GM21786 (cell line): ENCODE results near the gene PCDH1.
"Not testable (repeated sequence)": the region's sequence is repeated elsewhere in the genome, so short reads cannot be mapped to it uniquely, and the experiment has no call there.

Source experiments
- ATAC-seq: cut with Tn5 transposase; IDR thresholded peaks from one replicate; pipeline ENCODE4 v1.9.1; 2021; ENCODE audit not compliant: unreplicated experiment

PCDH1 gene

GRCh38 chr5:141902015-141902814 is 24.0 kb upstream of the PCDH1 start:
- no peak for ATAC-seq

GRCh38 chr5:141898448-141899049 is 20.3 kb upstream of the PCDH1 start:
- no peak for ATAC-seq

GRCh38 chr5:141897425-141897824 is 19.2 kb upstream of the PCDH1 start:
- no peak for ATAC-seq

DNA sequence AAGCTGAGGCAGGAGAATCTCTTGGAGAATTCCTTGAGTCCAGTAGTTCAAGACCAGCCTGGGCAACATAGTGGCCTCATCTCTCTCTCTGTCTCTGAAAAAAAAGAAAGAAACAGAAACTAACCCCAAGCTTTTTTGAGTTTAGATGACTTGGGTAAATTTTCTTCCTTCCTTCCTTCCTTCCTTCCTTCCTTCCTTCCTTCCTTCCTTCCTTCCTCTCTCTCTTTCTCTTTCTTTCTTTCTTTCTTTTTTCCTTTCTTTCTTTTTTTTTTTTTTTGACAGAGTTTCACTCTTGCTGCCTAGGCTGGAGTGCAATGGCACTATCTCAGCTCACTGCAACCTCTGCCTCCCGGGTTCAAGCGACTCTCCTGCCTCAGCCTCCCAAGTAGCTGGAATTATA is 12.2 kb upstream of the PCDH1 start:
- not testable (repeated sequence) for ATAC-seq

- ATAC-seq, result no peak
Measured at GRCh38 chr5:141889282-141889871, 11.2 kb upstream of the PCDH1 start.

- no peak for ATAC-seq
Measured at GRCh38 chr5:141883892-141884318, 5.7 kb upstream of the PCDH1 start.

DNA sequence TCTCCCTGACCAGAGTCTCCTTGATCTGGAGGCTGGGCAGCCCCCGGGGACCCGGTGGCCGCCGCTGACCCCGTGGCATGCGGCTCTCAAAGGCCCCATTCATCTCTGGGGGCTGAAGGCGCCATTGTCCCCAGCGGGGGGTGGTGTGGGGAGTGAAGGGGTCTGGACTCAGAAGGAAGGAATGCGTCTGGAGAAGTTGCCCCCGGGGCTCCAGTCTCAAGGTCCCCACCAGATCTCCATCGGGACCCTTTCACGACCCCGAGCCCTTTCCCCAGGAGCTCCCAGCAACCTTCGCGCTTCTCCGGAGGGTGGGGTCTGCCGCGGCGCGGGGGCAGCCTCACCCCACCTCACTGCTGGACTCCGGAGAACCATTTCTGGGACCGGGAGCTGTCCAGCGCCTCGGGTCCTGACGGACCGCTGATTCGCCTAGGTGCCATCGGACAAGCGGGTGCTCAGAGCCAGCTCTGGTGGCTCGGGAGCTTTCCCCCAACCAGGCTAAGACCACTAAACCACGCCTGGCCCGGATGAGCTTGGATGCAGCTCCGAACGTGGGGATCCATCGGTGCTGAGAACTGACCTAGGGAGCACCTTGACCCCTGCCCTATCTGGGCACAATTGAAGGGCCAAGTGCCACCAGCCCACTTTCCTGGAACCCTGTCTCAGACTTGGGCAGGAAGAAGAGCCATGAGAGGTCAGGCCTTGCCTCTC is 5.1 kb upstream of the PCDH1 start:
- no peak for ATAC-seq

- ATAC-seq, result no peak
Measured at GRCh38 chr5:141882594-141883183, 4.5 kb upstream of the PCDH1 start.

DNA sequence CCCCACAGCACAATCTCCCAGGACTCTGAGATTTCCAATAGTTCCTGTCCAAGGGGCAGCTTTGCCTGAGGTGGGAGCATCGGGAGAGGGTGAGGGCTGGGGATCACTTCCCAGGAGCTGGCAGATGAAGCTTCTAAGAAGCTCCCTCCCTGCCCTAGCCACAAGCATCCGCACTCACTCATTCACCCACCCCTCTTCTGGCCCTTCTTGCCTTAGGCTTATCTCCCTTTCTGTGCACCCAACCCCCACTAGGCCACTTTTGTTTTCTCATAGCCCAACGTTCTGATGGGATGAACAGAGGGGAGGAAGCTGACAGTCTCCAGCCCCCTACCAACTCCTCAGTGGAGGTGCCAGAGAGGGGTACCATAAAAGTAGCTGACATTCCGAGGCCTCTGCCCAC is 3.7 kb upstream of the PCDH1 start:
- ATAC-seq, result no peak

DNA sequence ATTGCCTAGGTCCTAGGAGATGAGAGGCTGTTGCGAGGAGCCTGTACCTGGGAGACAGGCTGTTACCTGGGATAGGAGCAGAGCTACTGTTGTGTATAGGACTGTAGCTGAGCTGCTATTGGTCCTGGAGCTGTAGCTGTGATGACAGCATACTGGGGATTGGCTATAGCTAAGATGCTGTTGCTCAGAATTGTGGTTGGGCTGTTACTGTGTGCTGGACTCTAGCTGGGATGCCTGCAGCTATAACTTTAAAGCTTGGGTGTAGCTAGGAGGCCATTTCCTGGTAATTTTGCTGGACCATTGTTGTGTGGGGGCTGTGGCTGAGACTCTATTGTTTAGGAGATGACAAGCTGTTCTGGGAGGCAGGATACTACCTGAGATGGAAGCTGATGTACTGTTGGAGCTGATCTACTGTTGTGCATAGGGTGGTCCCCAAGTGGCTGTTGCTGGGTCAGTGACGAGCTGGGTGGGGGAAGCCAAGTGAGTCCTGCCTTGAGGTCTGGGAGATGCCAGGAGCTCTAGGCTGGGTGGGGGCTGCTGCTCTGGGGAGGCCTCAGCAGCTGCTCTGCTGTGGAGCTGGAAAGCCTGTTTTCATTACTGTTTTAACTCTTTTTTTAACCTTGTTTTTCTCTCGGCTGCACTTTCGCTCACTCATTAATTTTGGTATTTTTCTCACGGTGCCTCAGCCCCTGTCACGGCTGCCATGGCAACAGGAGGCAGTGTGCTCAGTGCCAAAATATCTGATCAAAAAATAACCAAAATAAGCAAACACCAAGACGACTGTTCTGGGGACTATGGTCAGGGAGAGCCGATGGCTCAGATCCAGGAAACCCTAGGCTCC is 3.0 kb upstream of the PCDH1 start:
- no peak for ATAC-seq

- no peak for ATAC-seq
Measured at GRCh38 chr5:141879941-141880738, 1.9 kb upstream of the PCDH1 start.

GRCh38 chr5:141879426-141879759 is 1.2 kb upstream of the PCDH1 start:
- no peak for ATAC-seq

DNA sequence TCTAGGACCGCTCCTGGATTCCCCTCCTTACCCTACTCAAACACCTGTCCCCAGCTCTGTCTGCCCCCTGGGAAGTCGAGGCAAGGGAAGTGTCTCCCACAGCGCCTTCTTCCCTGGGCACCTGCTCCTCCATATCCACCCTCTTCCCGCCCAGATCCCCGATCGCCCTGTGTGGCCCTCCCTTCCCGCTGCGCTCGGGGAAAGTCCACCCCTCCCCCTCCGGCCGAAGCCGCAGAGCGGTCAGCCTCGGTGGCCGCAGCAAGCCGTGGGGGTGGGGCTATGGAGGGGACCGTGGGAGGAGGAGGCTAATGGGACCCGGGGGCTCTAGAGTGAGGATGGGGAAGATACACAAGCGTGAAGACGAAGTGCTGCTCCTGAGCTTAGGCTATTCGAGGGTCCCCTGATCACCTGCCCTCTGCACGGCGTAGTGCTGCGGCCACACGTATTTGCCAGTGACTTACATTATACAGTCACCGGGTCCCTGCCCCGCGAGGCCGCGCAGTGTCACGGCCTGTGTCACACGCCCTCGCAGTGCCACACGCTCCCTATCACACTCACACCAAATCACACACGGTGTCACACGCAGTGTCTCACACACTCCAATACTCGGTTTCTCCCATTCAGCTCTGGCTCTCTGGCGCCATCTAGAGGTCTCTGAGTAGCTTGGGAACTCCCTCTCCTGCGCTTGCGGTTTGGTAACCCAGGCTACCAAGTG is 658 bp upstream of the PCDH1 start:
- ATAC-seq, result peak; percentile 88

- no peak for ATAC-seq
Measured at GRCh38 chr5:141877356-141878185, 639 bp downstream of the PCDH1 start.

DNA sequence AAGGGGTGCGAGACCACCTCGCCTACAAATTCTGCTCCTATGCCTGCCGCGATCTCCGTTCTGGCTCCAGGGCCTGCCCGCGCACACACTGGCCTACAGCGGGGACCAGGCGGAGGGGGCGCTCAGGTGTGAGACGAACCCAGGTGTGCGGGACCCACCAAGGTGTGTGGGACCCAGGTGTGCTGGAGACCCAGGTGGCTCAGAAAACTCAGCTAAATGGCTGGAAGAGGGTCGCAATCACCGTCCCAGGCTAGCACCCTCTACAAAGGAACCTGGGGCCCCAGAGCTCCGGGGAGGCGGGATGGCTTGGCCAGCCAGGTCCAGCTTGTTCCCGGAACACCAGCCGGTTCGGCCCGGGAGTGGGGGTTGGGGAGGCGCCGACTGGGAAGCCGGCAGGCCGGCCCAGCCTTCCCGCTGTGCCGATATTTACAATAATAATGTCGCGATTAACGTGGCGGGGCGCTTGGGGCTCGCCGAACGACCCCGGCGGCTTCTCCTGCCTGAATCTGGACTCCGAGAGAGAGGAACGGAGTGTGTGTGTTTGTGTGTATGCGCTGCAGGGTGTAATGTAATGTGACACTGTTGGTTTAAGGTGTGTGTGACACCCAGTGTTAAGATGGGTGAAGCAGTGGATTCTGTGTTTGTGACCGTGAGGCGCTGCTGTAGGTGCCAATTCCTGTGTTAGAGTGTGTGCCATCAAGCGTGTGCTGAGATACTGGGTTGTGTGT is 1.4 kb downstream of the PCDH1 start:
- ATAC-seq, result no peak

- no peak for ATAC-seq
Measured at GRCh38 chr5:141875795-141876627, 2.2 kb downstream of the PCDH1 start.
